ENCODE data around the gene DUSP28. TPM values are rescaled to one million over a fixed set of nuclear protein-coding genes. Genes with fewer than 3 reads are reported as not detected.
A peak's percentile ranks its signal among the peaks of the same experiment; 100 is the strongest.
"Not testable (repeated sequence)": the region's sequence is repeated elsewhere in the genome, so short reads cannot be mapped to it uniquely, and the experiment has no call there.

Gene DUSP28
- total RNA-seq, result 36.7 and 54.0 TPM in 2 replicates
- polyA plus RNA-seq (2012), result 17.8 TPM

- peak; percentile 91 for DNase-seq (ENCODE audit: low read depth)
These were observed at the start of gene DUSP28 for GRCh38 chr2:240560084-240560479. Gene DUSP28 (plus strand): TSS chr2:240560357. CDS start chr2:240560685, 328 bp downstream.

- no peak for DNase-seq (ENCODE audit: low read depth)
These were observed 49.5 kb upstream of the DUSP28 start for GRCh38 chr2:240510513-240511210.

- DNase-seq (ENCODE audit: low read depth), result no peak
These were observed 48.6 kb upstream of the DUSP28 start for GRCh38 chr2:240511351-240512108.

DNA sequence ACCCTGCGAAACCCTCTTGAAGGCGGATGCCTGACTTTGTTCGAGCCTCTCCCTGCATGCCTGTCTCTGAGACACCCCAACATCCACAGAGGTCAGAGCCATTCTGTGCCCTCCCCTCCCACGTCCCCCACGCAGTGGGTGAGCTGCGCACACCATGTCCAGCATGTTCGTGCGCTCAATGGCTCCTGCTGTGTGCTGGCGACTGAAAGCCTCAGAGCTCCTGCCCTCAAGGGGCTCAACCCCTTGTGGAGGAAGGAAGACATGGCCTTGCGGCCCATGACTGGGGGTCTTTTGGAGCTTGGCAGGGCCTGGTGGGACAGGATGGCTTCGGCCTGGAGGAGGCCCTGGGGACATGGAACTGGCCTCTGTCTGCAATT, 48.1 kb upstream of the DUSP28 start:
- no peak for DNase-seq (ENCODE audit: low read depth)

DNA sequence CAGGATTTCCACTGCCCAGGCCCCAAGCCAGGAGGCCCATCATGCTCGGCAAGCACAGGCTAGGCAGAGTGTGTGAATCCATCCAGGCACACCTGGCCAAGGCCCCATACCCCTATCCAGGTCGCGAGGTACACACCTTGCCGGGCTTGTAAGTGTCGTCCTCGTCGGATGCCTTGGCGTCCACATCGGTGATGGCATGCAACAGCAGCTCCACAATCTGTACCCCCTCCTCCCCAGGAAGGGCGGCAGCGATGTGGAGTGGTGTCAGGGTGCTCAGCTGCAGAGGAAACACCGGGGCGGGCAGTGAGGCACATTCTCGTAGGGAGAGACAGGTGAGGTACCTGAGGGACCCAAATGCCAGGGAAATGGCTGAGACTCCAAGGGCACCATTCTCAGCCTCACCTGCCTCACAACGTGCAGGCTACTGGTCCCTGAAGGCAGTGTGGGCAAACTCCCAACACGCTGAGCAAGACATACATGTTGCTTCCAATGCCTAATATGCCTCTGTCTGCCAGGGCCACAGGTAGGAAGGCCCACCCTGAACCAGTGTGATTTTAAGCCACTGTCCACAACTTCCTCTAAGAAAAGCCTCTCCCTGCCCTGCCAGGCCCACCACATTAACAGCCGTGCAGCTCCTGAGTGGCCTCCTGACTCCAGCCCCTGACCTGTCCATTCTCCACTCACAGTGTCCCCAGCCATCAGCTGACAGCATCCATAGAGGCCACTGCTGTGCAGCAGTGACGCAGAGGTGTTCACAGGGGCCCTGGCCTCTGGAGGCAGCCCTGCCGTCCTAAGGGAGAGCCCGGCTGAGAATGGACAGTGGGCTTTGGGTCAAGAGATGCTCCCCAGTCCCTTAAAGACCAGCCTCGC, 47.3 kb upstream of the DUSP28 start:
- DNase-seq (ENCODE audit: low read depth), result no peak

GRCh38 chr2:240513549-240514287, 46.4 kb upstream of the DUSP28 start:
- peak; percentile 75 for DNase-seq (ENCODE audit: low read depth)

- no peak for DNase-seq (ENCODE audit: low read depth)
These were observed 45.5 kb upstream of the DUSP28 start for GRCh38 chr2:240514631-240515030.

GRCh38 chr2:240517342-240517741, 42.8 kb upstream of the DUSP28 start:
- DNase-seq (ENCODE audit: low read depth), result no peak

- no peak for DNase-seq (ENCODE audit: low read depth)
These were observed 41.2 kb upstream of the DUSP28 start for GRCh38 chr2:240518981-240519380.

DNA sequence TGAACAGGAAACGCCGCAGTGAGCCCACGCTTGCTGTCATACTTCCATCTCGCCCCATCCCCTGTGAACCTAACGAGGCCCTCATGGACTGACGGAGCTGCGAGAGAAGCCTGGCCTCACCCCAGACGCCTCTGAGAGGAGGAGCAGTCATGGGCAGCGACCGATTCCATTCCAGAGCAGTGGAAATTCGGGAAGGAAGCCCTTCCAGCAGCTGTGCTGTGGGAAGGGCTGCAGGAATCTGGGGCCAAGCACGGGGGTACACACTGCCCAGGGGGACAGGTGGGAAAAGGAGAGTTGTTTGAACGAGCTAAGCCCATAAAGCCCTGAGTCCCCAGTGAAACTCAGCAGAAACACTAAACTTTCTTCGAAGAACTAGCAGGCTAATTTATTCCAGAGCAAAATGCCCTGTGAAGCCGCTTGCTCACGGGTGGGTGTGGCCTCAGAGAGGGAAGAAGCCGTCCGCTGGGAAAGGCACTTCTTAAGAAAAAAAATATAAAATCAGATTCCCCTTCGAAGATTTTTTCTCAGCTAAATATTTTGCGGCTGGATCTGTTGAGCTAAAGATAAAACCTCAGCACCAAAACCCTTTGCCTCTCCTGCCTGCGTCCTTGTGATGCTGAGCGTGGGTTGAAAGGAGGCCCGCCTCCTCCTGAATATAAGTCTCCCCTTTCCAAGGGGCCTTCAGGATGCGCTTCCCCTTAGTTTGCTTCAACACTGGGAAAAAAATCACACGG, 40.6 kb upstream of the DUSP28 start:
- no peak for DNase-seq (ENCODE audit: low read depth)

DNA sequence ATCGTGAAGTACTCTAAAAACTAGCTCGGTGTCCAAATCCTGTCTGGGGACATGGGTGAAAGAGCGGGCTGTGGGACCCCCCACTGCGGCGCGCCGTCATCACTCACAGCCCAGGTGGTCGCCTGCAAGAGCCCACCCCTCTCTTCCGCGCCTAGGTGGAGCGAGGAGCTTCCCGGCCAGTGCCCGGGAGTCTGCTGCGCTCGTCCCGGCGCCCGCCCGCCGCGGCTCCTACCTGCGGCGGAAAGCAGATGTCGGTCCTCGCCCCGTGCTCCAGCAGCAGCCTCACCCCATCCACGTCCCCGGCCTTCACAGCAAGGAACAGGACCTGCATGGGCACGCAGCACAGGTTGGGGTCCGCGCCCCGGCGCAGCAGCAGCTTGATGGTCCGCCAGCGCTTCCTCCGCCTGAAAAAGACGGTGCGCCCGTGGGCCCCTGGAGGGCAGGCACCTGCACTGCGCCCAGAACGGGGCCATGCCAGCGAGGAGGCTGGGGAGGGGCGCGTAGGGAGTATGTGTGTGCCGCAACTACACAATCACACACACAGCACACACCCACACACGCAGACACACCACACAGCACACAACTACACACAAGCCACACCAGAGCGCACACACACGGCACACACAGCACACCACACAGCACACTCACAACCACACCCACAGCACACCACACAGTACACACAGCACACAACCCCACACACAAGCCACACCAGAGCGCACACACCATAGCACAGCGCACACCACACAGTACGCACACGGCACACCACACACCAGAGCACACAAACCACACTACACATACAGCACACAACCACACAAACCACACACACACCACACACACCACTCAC, 39.8 kb upstream of the DUSP28 start:
- no peak for DNase-seq (ENCODE audit: low read depth)

- DNase-seq (ENCODE audit: low read depth), result no peak
These were observed 39.2 kb upstream of the DUSP28 start for GRCh38 chr2:240520974-240521350.

- DNase-seq (ENCODE audit: low read depth), result not testable (repeated sequence)
These were observed 38.3 kb upstream of the DUSP28 start for GRCh38 chr2:240521885-240522284.

- no peak for DNase-seq (ENCODE audit: low read depth)
These were observed 37.8 kb upstream of the DUSP28 start for GRCh38 chr2:240522406-240522805.

DNA sequence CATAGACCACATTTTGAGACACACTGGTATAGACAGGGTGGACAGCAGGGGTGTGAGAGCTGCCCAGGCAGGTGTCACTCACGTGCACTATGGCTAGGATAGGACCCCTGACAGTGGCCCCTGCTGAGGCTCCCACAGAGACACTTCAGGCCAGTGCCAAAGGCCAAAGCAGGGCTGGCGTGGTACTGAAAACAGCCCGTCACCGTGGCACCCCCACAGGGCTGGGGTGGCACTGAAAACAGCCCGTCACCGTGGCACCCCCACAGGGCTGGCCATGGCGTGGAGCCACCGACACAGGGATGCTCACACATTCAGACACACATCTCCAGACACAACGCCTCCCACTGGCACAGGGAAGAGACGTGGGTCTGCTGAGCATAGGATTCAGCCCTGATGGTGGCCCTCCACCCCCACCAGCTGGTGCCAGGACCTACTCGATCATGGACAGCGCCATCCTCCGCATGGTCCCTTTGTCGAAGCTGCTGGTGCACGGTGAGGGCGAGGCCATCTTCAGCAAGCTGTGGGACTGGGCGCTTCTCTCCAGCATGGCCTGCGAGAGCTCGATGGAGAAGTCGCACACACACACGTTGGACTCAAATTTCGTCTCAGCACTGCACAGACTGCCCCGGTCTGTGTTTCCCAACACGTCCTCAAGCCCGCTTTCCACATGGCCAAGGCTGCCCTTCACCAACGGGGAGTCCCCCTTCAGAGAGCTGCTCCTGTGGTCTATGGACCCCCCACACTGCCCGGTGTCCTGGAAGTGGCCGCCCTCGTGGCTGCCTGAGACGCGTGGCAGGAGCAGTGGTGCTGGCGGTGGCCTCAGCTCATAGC, 36.5 kb upstream of the DUSP28 start:
- DNase-seq (ENCODE audit: low read depth), result no peak

DNA sequence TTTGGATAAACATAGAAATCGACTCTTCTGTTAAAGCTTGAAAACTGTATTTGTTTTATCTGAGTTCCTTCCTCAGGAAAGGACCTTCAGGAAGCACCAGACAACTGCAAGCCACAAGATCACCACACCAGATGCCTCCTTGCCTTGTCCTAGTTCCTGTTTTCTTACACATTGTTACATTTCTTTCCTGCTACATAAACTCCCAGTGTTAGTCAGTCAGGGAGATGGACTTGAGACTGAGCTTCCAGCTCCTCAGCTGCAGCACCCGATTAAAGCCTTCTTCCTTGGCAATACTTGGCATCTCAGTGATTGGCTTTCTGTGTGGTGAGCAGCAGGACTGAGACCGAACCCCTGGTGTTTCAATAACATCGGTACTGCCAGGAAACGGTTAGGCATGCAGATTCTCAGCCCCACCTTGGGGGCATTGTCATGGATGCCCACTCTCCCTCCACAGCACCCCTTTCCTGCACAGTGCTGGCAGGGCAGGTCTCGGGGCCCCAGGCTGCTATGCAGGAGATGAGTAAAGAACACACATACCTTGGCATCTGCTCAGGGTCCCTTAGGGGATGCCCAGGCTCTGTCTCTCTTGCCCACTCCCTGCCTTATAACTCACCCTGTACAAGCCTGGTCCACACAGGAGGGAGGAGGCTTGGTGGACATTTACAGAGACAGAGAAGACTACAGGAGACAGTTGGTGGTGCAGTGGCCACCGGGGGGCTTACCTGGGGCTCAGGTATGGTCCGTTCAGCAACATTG, 35.0 kb upstream of the DUSP28 start:
- no peak for DNase-seq (ENCODE audit: low read depth)

DNA sequence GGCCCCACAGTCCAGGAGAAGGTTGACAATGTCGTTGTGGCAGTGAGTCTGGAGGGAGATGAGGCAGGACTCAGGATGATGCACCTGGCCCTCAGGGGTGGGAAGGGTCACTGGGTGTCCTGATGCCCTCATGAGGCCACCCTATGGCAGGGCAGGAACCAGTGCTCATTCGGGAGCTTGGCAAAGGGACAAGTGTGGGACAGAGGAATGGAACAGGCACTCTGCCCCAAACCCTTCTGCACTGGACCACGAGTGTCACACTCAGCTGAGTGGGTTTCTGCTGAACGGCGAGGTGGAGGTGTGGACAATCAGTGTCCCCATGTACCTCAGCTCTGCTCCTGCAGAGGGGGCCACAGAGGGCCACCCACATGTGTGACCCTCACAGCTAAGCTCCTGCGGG, 34.4 kb upstream of the DUSP28 start:
- DNase-seq (ENCODE audit: low read depth), result no peak

DNA sequence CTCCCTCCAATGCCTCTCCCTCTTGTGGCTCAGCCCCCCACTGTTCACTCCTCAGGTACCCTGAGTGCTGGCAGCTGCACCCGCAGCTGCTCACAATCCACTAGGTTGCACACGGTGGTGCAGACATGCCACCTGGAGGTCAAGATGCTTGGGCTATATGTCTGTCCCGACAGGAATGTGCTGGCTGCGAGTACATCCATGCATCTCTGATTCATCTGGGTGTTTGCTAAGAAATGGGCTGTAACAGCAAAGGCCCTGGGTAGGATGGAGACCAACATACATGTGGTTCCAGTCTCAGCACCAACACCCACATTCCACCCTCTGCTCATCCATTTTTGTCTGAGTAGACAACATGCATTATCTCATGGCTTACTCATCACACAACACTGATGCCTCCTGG, 33.6 kb upstream of the DUSP28 start:
- DNase-seq (ENCODE audit: low read depth), result no peak

Data from myocyte (in vitro differentiated cells).